Endodermal cell (in vitro differentiated cells): Measurements from ENCODE around the gene UCHL5. TPM values are rescaled to one million over a fixed set of nuclear protein-coding genes. Genes with fewer than 3 reads are reported as not detected.

Experiments used
- DNase-seq: peaks from one replicate; pipeline ENCODE4 v3.0.0-alpha.2; 2017
- H3K27ac ChIP-seq: 2 replicates; pipeline ENCODE4 v1.5.1; 2013; ENCODE audit warnings: mild to moderate bottlenecking, low read depth, low read length, moderate library complexity
- H3K27me3 ChIP-seq: 2 replicates; pipeline ENCODE4 v1.6.1; 2013; ENCODE audit warnings: mild to moderate bottlenecking, low read length, moderate library complexity; ENCODE audit not compliant: insufficient read depth, control insufficient read depth, poor library complexity, severe bottlenecking
- H3K36me3 ChIP-seq: 2 replicates; pipeline ENCODE4 v1.7.0; 2013; ENCODE audit warnings: mild to moderate bottlenecking, low read length, moderate library complexity; ENCODE audit not compliant: control insufficient read depth, insufficient read depth
- H3K4me1 ChIP-seq: one replicate; pipeline ENCODE4 v1.7.0; 2013; ENCODE audit warnings: low read length; ENCODE audit not compliant: control insufficient read depth, insufficient read depth
- H3K4me3 ChIP-seq: 2 replicates; pipeline ENCODE4 v1.5.1; 2013; ENCODE audit warnings: mild to moderate bottlenecking, low read length, moderate library complexity
- H3K9ac ChIP-seq: 2 replicates; pipeline ENCODE4 v1.6.1; 2013; ENCODE audit warnings: mild to moderate bottlenecking, low read length, moderate library complexity; ENCODE audit not compliant: poor library complexity, severe bottlenecking; ENCODE audit errors: extremely low read depth
- H3K9me3 ChIP-seq: 2 replicates; pipeline ENCODE4 v1.6.1; 2013; ENCODE audit warnings: mild to moderate bottlenecking, low read length, moderate library complexity; ENCODE audit not compliant: control insufficient read depth
- H3K27ac Mint-ChIP-seq: 2 replicates; pipeline ENCODE4 v1.8.0; 2020; ENCODE audit warnings: mixed read lengths
- H3K27me3 Mint-ChIP-seq: 2 replicates; pipeline ENCODE4 v1.8.0; 2021; ENCODE audit warnings: mild to moderate bottlenecking, mixed read lengths; ENCODE audit not compliant: insufficient read depth
- H3K36me3 Mint-ChIP-seq: 2 replicates; pipeline ENCODE4 v1.8.0; 2020; ENCODE audit warnings: low read depth, mixed read lengths
- H3K4me1 Mint-ChIP-seq: 2 replicates; pipeline ENCODE4 v1.8.0; 2020; ENCODE audit warnings: mixed read lengths
- H3K4me3 Mint-ChIP-seq: 2 replicates; pipeline ENCODE4 v1.8.0; 2020; ENCODE audit warnings: mild to moderate bottlenecking, moderate library complexity, mixed read lengths
- H3K9me3 Mint-ChIP-seq: 2 replicates; pipeline ENCODE4 v1.8.0; 2020; ENCODE audit warnings: mild to moderate bottlenecking, mixed read lengths
- CTCF ChIP-seq: fragments of 200-600 bp; sonication (generic); conservative IDR thresholded peaks from 2 replicates; pipeline ENCODE4 v1.5.0; 2021; ENCODE audit warnings: antibody characterized with exemption, mild to moderate bottlenecking
- WGBS, 2 experiments: methylation state at CpG; one replicate each; pipeline versions ENCODE4 v1.1.5 to v1.1.7; 2013; ENCODE audit warnings: missing lambda C conversion rate in 2 of 2, mixed read lengths in 1 of 2; ENCODE audit not compliant: insufficient coverage in 1 of 2, insufficient read length in 1 of 2; 5-methylcytosine and 5-hydroxymethylcytosine counted together
- total RNA-seq, 2 donors: library from RNA; stranded (reverse); fragmentation: NEBNext Ultra II Directional in 1 of 2; extraction: Animal tissue kit (Norgen Biotek cat#: 25700) in 1 of 2; gene quantifications; 2 replicates in 1 of 2; 3 replicates in 1 of 2; pipeline ENCODE4 v1.2.1, GENCODE V29; 2021

The UCHL5 gene
- total RNA-seq, 2 donors from 2014 or later, result 33.0 to 40.6 TPM

- H3K27me3 Mint-ChIP-seq, result peaks cover 3% of the 10 kb centered on the region
- TF ChIP-seq CTCF, result no peak
- H3K4me1 ChIP-seq, result no peaks in the 10 kb centered on the region
- DNase-seq, result no peak
- peaks cover 5% of the 10 kb centered on the region for H3K4me1 Mint-ChIP-seq
- no peak overlapping the region for H3K27ac ChIP-seq
- H3K9me3 Mint-ChIP-seq, result peaks cover 30% of the 10 kb centered on the region
- 96 to 99% methylated on average over 13 of the region's 13 CpGs for WGBS, 2 experiments
- H3K9me3 ChIP-seq, result peaks cover 12% of the 10 kb centered on the region
- H3K27ac Mint-ChIP-seq, result no peak overlapping the region
- H3K4me3 ChIP-seq, result no peak overlapping the region
- H3K4me3 Mint-ChIP-seq, result no peak overlapping the region
- H3K9ac ChIP-seq, result no peak overlapping the region
- peaks cover 20% of the 10 kb centered on the region for H3K36me3 Mint-ChIP-seq
- H3K27me3 ChIP-seq, result no peaks in the 10 kb centered on the region
- no peaks in the 10 kb centered on the region for H3K36me3 ChIP-seq
Measured at GRCh38 chr1:192979542-192979941, 79.6 kb downstream of the UCHL5 start.

GRCh38 chr1:192978195-192978710 lies 80.9 kb downstream of the UCHL5 start:
- Mint-ChIP-seq H3K4me3 (no peak overlapping the region), H3K27me3 (peaks cover 3% of the 10 kb centered on the region), H3K27ac (no peak overlapping the region), H3K4me1 (peaks cover 2% of the 10 kb centered on the region), H3K9me3 (peaks cover 30% of the 10 kb centered on the region), H3K36me3 (peaks cover 20% of the 10 kb centered on the region)
- Histone ChIP-seq H3K36me3 (no peaks in the 10 kb centered on the region), H3K9me3 (peaks cover 12% of the 10 kb centered on the region), H3K4me3 (no peak overlapping the region), H3K4me1 (no peaks in the 10 kb centered on the region), H3K9ac (no peak overlapping the region), H3K27ac (no peak overlapping the region), H3K27me3 (no peaks in the 10 kb centered on the region)
- TF ChIP-seq CTCF, result no peak
- DNase-seq, result no peak
- WGBS, 2 experiments, result 92 to 93% methylated on average over 4 to 8 of the region's 8 CpGs

DNA sequence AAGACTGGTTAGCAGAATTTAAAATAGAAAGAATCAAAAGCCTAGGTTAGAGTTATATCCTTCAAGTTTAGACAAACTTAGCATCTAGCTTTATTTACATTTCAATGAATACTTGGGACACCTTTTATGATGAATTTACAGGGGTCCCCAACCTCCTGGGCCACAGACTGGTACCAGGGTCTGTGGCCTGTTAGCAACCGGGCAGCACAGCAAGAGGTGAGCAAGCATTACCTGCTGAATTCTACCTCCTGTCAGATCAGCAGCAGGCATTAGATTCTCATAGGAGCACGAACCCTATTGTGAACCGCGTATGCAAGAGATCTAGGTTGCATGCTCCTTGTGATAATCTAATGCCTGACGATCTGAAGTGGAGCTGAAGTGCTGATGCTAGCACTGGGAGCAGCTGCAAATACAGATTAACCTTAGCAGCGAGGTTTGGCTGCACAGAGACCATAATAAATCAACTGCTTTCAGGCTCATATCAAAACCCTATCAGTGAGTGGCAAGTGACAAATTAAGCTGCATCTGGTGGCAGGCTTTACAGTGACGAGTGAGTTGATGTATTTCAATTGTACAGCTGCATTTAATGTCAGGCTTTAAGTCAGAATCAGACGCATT lies 82.0 kb downstream of the UCHL5 start:
- no peaks in the 10 kb centered on the region for H3K36me3 ChIP-seq
- 71 to 88% methylated on average over 8 of the region's 8 CpGs for WGBS, 2 experiments
- no peak for DNase-seq
- peaks cover 2% of the 10 kb centered on the region for H3K4me1 Mint-ChIP-seq
- no peaks in the 10 kb centered on the region for H3K27me3 ChIP-seq
- no peak for TF ChIP-seq CTCF
- H3K36me3 Mint-ChIP-seq, result peaks cover 20% of the 10 kb centered on the region
- H3K27ac Mint-ChIP-seq, result no peak overlapping the region
- no peak overlapping the region for H3K4me3 Mint-ChIP-seq
- H3K9ac ChIP-seq, result no peak overlapping the region
- H3K9me3 Mint-ChIP-seq, result peaks cover 30% of the 10 kb centered on the region
- H3K27me3 Mint-ChIP-seq, result peaks cover 3% of the 10 kb centered on the region
- H3K4me3 ChIP-seq, result no peak overlapping the region
- no peak overlapping the region for H3K27ac ChIP-seq
- no peaks in the 10 kb centered on the region for H3K4me1 ChIP-seq
- peaks cover 12% of the 10 kb centered on the region for H3K9me3 ChIP-seq
